Ovary (tissue), 9 donors: ENCODE data around the gene FARSA. TPM values are rescaled to one million over a fixed set of nuclear protein-coding genes. Genes with fewer than 3 reads are reported as not detected.
"Not testable (repeated sequence)": the region's sequence is repeated elsewhere in the genome, so short reads cannot be mapped to it uniquely, and the experiment has no call there.

Experiments
- DNase-seq, 5 donors: peaks; one replicate each; pipeline ENCODE4 v3.0.0-alpha.2; 2019 to 2020
- H3K27ac ChIP-seq, 2 donors: fragments of 200-600 bp; one replicate each; pipeline versions ENCODE4 v1.5.1 to v1.8.0; 2019 to 2022
- H3K27me3 ChIP-seq: fragments of 200-600 bp; one replicate; pipeline ENCODE4 v1.8.0; 2022
- H3K36me3 ChIP-seq: fragments of 200-600 bp; sonication (generic); one replicate; pipeline ENCODE4 v1.5.1; 2019
- H3K4me1 ChIP-seq: one replicate; pipeline ENCODE4 v1.8.1; 2013; ENCODE audit warnings: mild to moderate bottlenecking, moderate library complexity; ENCODE audit not compliant: insufficient read depth
- H3K4me3 ChIP-seq: fragments of 200-600 bp; sonication (generic); one replicate; pipeline ENCODE4 v1.5.1; 2017
- H3K9me3 ChIP-seq, 2 donors: fragments of 200-600 bp in 1 of 2; sonication (generic) in 1 of 2; one replicate each; pipeline versions ENCODE4 v1.5.1 to v1.8.1; 2013 to 2019; ENCODE audit warnings: mild to moderate bottlenecking in 1 of 2, moderate library complexity in 1 of 2
- EP300 ChIP-seq: sonication (generic); formaldehyde crosslinking; IDR thresholded peaks from one replicate; pipeline ENCODE4 v1.6.1; 2017; ENCODE audit warnings: antibody characterized with exemption
- POLR2A ChIP-seq: fragments of 450-650 bp; IDR thresholded peaks from one replicate; pipeline ENCODE4 v1.6.1; 2017; ENCODE audit warnings: antibody characterized with exemption, mild to moderate bottlenecking, moderate library complexity
- WGBS, 3 donors: extraction: QIAGEN DNeasy Blood & Tissue Kit in 1 of 3; methylation state at CpG; one replicate each; pipeline versions ENCODE4 v1.1.5 to v1.1.7; 2013 to 2017; 5-methylcytosine and 5-hydroxymethylcytosine counted together
- intact Hi-C, 4 donors: fragments of 100-400 bp; cut with DNase I; formaldehyde crosslinking; loops; one replicate each; pipeline versions ENCODE4 v1.11.0 to v1.15.1; 2022 to 2023
- polyA plus RNA-seq, 2 donors: library from polyadenylated mRNA; stranded (reverse); fragments of 200-250 nt in 1 of 2; fragments of 350-450 nt in 1 of 2; fragmentation: Illumina TruSeq in 1 of 2; extraction: RNeasy Lipid Tissue Mini Kit (QIAGEN cat#74804) in 1 of 2; gene quantifications; one replicate each; pipeline ENCODE4 v1.2.3, GENCODE V29; 2013 to 2014
- total RNA-seq, 7 donors: library from RNA; depleted of rRNA in 2 of 7; stranded (reverse); fragments of >200 nt in 2 of 7; fragmentation: NEBNext Ultra II Directional in 3 of 7; extraction: Animal tissue kit (Norgen Biotek cat#: 25700) in 3 of 7; gene quantifications; one replicate each; pipeline versions ENCODE4 v1.1.0 to v1.2.4, GENCODE V29; 2016 to 2023
- TF ChIP-seq, protein P1 (sequence below), 3 donors: fragments of 450-650 bp in 2 of 3; fragments of 200-600 bp in 1 of 3; IDR thresholded peaks; one replicate each; pipeline versions ENCODE4 v1.5.1 to v1.8.0; 2016 to 2022; ENCODE audit warnings: antibody characterized with exemption in 3 of 3, mild to moderate bottlenecking in 1 of 3
- donor health status: DM: no; HTN: no; CAD: no; lungs with moderate emphysema.
- donor health status: DM: no; HTN: no; CAD: no.
- donor health status: Bipolar disorder and iron deficiency.
- donor health status: DM: yes; HTN: yes; CAD: no.
- donor health status: DM: no; HTN: no; CAD: no.
- donor health status: DM: yes; HTN: yes; CAD: no.

The FARSA gene
- total and polyA plus RNA-seq, 9 donors: 8.0 to 50.2 (median 39.7) TPM

DNA sequence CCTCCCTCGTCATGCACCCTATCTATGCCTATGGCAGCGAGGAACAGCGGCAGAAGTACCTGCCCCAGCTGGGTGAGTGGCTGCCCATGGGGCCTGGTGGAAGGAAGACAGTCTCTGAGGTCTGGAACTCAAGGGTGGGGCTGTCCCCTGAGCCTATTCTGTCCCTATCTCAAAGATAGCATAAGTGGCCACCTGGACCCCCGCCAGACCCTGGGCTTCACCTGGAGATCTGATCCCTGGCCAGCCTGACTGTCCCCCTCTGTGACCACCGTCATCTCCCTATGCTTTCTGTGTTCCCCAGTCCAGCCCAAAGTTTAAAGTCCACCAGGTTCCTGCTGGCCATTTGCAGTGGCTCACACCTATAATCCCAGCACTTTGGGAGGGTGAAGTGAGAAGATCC, 39.9 kb downstream of the FARSA start:
- TF ChIP-seq EP300: no peak
- no peak for TF ChIP-seq POLR2A
- TF ChIP-seq, protein P1, sequence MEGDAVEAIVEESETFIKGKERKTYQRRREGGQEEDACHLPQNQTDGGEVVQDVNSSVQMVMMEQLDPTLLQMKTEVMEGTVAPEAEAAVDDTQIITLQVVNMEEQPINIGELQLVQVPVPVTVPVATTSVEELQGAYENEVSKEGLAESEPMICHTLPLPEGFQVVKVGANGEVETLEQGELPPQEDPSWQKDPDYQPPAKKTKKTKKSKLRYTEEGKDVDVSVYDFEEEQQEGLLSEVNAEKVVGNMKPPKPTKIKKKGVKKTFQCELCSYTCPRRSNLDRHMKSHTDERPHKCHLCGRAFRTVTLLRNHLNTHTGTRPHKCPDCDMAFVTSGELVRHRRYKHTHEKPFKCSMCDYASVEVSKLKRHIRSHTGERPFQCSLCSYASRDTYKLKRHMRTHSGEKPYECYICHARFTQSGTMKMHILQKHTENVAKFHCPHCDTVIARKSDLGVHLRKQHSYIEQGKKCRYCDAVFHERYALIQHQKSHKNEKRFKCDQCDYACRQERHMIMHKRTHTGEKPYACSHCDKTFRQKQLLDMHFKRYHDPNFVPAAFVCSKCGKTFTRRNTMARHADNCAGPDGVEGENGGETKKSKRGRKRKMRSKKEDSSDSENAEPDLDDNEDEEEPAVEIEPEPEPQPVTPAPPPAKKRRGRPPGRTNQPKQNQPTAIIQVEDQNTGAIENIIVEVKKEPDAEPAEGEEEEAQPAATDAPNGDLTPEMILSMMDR (IDR thresholded peaks at IDR 0.05): no peak
- Histone ChIP-seq H3K4me3 (no peak overlapping the region), H3K4me1 (peaks cover 5% of the 10 kb centered on the region), H3K27me3 (no peaks in the 10 kb centered on the region), H3K9me3 (no peaks in the 10 kb centered on the region), H3K36me3 (no peaks in the 10 kb centered on the region), H3K27ac (no peak overlapping the region)
- no peak for DNase-seq
- 90 to 93% (median 93%) methylated on average over 5 of the region's 5 CpGs for WGBS, 3 donors
- intact Hi-C loops: no loop called here

GRCh38 chr19:12891553-12892021, 41.9 kb downstream of the FARSA start:
- intact Hi-C loops: no loop called here
- H3K4me3 ChIP-seq: peak overlapping the region; percentile 95
- H3K4me1 ChIP-seq: peaks cover 5% of the 10 kb centered on the region
- TF ChIP-seq EP300: no peak
- no peak for TF ChIP-seq POLR2A
- TF ChIP-seq, protein P1 (IDR thresholded peaks at IDR 0.05): no peak
- no peaks in the 10 kb centered on the region for H3K27me3 ChIP-seq
- no peaks in the 10 kb centered on the region for H3K36me3 ChIP-seq
- peak overlapping the region in 1 of 2 donors; percentile 70 for H3K27ac ChIP-seq
- peak in 1 of 5 donors; percentile 53 for DNase-seq
- no peaks in the 10 kb centered on the region for H3K9me3 ChIP-seq
- WGBS, 3 donors: 4 to 7% (median 5%) methylated on average over 26 of the region's 26 CpGs

GRCh38 chr19:12890787-12891552, 42.5 kb downstream of the FARSA start, which contains the start of gene GCDH:
GCDH (plus strand) TSS chr19:12891160; CDS start chr19:12891305, 145 bp downstream.
- Histone ChIP-seq H3K27ac (peak within 1 kb of the TSS in 1 of 2 donors; percentile 70), H3K4me1 (peaks cover 5% of the 10 kb centered on the region), H3K36me3 (no peaks in the 10 kb centered on the region), H3K4me3 (peak within 1 kb of the TSS; percentile 95), H3K9me3 (no peaks in the 10 kb centered on the region), H3K27me3 (no peaks in the 10 kb centered on the region)
- no peak for TF ChIP-seq EP300
- TF ChIP-seq POLR2A: peak; percentile 58
- DNase-seq: peak; percentile 94 to 98 (median 95)
- intact Hi-C loops: no loop called here
- 0 to 1% (median 0%) methylated on average over 48 to 49 of the region's 49 CpGs for WGBS, 3 donors

DNA sequence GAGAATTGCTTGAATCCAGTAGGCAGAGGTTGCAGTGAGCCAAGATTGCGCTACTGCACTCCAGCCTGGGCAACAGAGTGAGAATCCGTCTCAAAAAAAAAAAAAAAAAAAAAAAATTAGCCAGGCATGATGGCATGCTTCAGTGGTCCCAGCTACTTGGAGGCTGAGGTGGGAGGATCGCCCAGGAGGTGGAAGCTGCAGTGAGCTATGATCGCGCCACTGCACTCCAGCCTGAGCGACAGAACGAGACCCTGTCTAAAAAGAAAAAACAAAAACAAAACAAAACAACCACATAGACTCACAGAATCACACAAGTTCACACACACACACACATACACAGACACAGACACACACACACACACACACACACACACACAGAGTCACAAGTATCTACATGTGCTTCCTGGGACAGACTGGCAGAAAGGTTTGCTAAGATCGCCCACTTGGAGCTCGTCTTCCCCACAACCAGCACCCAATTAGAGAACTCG, 43.2 kb downstream of the FARSA start:
- H3K4me3 ChIP-seq, H3K36me3 ChIP-seq, H3K9me3 ChIP-seq, DNase-seq, intact Hi-C loops, H3K27me3 ChIP-seq, H3K4me1 ChIP-seq: not testable (repeated sequence)
- peak overlapping the region in 1 of 2 donors; percentile 70 for H3K27ac ChIP-seq
- WGBS, 3 donors: 24 to 28% (median 25%) methylated on average over 10 of the region's 10 CpGs

- 64 to 80% (median 77%) methylated on average over 5 of the region's 5 CpGs for WGBS, 3 donors
- Histone ChIP-seq H3K9me3 (no peaks in the 10 kb centered on the region), H3K36me3 (no peaks in the 10 kb centered on the region), H3K27ac (no peak overlapping the region), H3K4me3 (no peak overlapping the region), H3K27me3 (no peaks in the 10 kb centered on the region), H3K4me1 (peaks cover 5% of the 10 kb centered on the region)
- no peak for DNase-seq
- TF ChIP-seq POLR2A (no peak), EP300 (no peak)
- TF ChIP-seq, protein P1 (IDR thresholded peaks at IDR 0.05): no peak
- intact Hi-C loops: no loop called here
These were observed 45.4 kb downstream of the FARSA start for GRCh38 chr19:12888006-12888603.
